ENCODE measurements around the gene CNTNAP2. TPM values are rescaled to one million over a fixed set of nuclear protein-coding genes. Genes with fewer than 3 reads are reported as not detected.

CNTNAP2 gene
- polyA plus RNA-seq, 1 experiment, result not detected

DNA sequence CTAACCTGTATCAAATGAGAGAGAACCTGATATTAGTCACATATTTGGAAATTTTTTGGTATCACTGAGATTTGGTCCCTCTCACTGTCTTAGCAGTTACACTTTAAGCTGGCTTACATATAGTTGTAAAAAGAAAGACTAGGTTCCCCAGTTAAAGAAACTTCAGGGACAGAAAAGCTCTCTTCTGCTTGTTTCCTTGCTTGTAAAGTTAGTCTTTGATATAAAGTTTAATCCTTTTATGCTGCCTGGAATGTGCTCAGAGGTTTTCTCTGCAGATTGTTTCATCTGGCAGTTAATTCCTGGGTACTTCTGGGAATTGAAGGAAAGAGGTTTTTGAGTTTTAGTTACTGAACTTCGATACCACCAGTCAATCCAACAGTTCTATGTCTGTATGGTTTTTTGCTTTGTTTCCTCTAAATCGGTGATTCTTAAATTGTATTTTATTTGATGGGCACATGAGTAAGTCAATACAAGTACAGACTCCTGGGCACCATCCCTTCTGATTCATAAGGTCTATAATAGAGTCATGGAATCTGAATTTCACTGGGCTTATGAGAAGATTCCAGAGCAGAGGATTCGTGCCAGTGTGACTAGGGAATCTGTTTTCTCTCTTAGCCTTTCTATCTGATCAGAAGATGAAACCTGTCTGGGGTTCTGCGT, 1393.1 kb downstream of the CNTNAP2 start:
- ChIA-PET POLR2A (no interaction called here), CTCF (no interaction called here)
- DNase-seq (ENCODE audit: low read depth), result no peak
- H3K27me3 ChIP-seq (ENCODE audit: control insufficient read depth, insufficient read depth, low read length), result no peaks in the 10 kb centered on the region
- no peak overlapping the region for H3K4me3 ChIP-seq (ENCODE audit: low read depth, low read length)
- no peaks in the 10 kb centered on the region for H3K36me3 ChIP-seq (ENCODE audit: control insufficient read depth, insufficient read depth, low read length)
- TF ChIP-seq, protein P1, sequence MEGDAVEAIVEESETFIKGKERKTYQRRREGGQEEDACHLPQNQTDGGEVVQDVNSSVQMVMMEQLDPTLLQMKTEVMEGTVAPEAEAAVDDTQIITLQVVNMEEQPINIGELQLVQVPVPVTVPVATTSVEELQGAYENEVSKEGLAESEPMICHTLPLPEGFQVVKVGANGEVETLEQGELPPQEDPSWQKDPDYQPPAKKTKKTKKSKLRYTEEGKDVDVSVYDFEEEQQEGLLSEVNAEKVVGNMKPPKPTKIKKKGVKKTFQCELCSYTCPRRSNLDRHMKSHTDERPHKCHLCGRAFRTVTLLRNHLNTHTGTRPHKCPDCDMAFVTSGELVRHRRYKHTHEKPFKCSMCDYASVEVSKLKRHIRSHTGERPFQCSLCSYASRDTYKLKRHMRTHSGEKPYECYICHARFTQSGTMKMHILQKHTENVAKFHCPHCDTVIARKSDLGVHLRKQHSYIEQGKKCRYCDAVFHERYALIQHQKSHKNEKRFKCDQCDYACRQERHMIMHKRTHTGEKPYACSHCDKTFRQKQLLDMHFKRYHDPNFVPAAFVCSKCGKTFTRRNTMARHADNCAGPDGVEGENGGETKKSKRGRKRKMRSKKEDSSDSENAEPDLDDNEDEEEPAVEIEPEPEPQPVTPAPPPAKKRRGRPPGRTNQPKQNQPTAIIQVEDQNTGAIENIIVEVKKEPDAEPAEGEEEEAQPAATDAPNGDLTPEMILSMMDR (IDR thresholded peaks at IDR 0.05; ENCODE audit: insufficient read depth, low read depth, low read length), result no peak

DNA sequence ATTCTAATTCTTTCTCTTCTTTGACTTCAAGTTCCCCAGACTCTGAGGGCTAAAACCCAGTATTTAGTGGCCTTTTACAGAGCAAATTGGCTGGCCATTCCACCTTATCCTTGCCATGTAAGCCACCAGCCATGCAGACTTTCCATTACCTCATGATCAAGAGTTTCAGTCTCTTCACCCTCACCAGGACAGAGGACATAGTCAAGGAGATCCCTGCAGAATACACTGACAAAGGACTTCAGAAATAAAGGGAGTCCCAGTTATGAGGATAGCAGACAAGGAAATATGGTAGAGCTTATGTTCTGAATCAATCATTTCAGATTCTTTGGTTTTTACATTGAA, 1393.6 kb downstream of the CNTNAP2 start:
- ChIA-PET CTCF (no interaction called here), POLR2A (no interaction called here)
- TF ChIP-seq, protein P1 (IDR thresholded peaks at IDR 0.05; ENCODE audit: insufficient read depth, low read depth, low read length), result no peak
- no peaks in the 10 kb centered on the region for H3K36me3 ChIP-seq (ENCODE audit: control insufficient read depth, insufficient read depth, low read length)
- no peak for DNase-seq (ENCODE audit: low read depth)
- H3K4me3 ChIP-seq (ENCODE audit: low read depth, low read length), result no peak overlapping the region
- no peaks in the 10 kb centered on the region for H3K27me3 ChIP-seq (ENCODE audit: control insufficient read depth, insufficient read depth, low read length)

DNA sequence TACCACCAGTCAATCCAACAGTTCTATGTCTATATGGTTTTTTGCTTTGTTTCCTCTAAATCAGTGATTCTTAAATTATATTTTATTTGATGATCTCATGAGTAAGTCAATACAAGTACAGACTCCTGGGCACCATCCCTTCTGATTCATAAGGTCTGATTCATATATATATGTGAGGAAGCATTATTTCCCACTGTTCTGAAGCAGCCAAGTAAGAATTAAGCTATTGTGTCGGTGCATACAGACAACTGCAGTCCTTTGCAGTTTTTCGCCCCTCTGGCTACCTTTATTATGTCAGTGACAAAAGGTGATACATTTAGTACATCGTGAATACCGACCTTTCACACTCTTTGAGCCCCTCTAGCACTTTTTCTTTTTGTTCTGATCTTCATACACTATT, 1394.3 kb downstream of the CNTNAP2 start:
- Histone ChIP-seq H3K27me3 (ENCODE audit: control insufficient read depth, insufficient read depth, low read length) (no peaks in the 10 kb centered on the region), H3K36me3 (ENCODE audit: control insufficient read depth, insufficient read depth, low read length) (no peaks in the 10 kb centered on the region), H3K4me3 (ENCODE audit: low read depth, low read length) (no peak overlapping the region)
- ChIA-PET CTCF (interaction anchor here (1.0 kb wide), 1 partner anchor 9 kb away, joined by 3 read pairs; no protein-coding TSS in a partner anchor), POLR2A (no interaction called here)
- no peak for DNase-seq (ENCODE audit: low read depth)
- TF ChIP-seq, protein P1 (IDR thresholded peaks at IDR 0.05; ENCODE audit: insufficient read depth, low read depth, low read length), result no peak

DNA sequence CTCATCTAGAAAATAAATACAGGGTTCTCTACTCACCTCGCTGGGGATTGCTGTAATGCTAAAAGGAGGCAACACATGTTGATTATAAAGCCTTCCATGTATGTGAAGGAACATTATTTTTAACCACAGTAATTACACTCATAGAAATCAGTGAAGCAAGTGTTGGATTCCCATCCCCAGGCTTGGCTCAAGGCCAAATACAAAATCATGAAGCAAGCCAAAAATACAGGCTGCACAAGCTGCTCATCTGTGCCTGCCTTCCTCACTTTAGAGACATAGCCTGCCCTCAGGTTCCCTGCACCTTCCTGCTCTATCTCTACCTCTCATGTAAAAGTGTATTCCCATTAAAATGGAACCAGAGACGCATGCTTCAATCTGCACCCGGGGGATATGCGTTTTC, 1396.8 kb downstream of the CNTNAP2 start:
- TF ChIP-seq, protein P1 (IDR thresholded peaks at IDR 0.05; ENCODE audit: insufficient read depth, low read depth, low read length), result no peak
- Histone ChIP-seq H3K4me3 (ENCODE audit: low read depth, low read length) (no peak overlapping the region), H3K36me3 (ENCODE audit: control insufficient read depth, insufficient read depth, low read length) (no peaks in the 10 kb centered on the region), H3K27me3 (ENCODE audit: control insufficient read depth, insufficient read depth, low read length) (no peaks in the 10 kb centered on the region)
- ChIA-PET CTCF (no interaction called here), POLR2A (no interaction called here)
- no peak for DNase-seq (ENCODE audit: low read depth)

DNA sequence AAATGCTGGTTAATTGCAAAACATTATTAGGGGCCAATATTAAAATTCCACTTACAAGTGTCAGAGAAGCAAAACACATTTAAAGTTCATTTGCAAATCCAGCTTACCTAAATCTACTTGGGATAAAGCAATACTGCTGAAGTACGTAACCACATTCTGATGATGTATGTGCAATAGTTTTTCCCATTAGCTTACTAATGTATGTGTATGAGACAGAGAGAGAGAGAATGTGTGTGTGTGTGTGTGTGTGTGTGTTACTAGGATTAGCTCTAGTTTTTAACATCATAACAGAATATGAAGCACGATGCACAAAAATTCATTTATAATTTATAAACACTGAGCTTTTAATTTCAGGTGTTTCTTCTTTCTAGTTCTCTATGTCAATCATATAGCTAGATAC, 1399.8 kb downstream of the CNTNAP2 start:
- TF ChIP-seq, protein P1 (IDR thresholded peaks at IDR 0.05; ENCODE audit: insufficient read depth, low read depth, low read length), result no peak
- H3K36me3 ChIP-seq (ENCODE audit: control insufficient read depth, insufficient read depth, low read length), result no peaks in the 10 kb centered on the region
- no peaks in the 10 kb centered on the region for H3K27me3 ChIP-seq (ENCODE audit: control insufficient read depth, insufficient read depth, low read length)
- no peak overlapping the region for H3K4me3 ChIP-seq (ENCODE audit: low read depth, low read length)
- no peak for DNase-seq (ENCODE audit: low read depth)
- ChIA-PET CTCF (no interaction called here), POLR2A (no interaction called here)

All from BJ (cell line).